Stimulated activated effector memory CD8-positive, alpha-beta T cell treated with anti-CD3 and anti-CD28 coated beads, Interleukin-12 subunit alpha, Interleukin-12 subunit beta, amount 100 ng/mL, for 72 hours (primary cell): ENCODE data around the gene CNTRL.
"Not testable (repeated sequence)": the region's sequence is repeated elsewhere in the genome, so short reads cannot be mapped to it uniquely, and the experiment has no call there.

Experiments used
- ATAC-seq: fragments of 150-1000 bp; cut with Tn5 transposase; 2 replicates; pipeline ENCODE4 v1.10.0; 2021
- DNase-seq, 2 donors: peaks; one replicate each; pipeline ENCODE4 v3.0.0; 2021 to 2022; ENCODE audit warnings: low spot score in 2 of 2
- H3K27ac Mint-ChIP-seq: one replicate; pipeline ENCODE4 v1.8.0; 2022; ENCODE audit warnings: mild to moderate bottlenecking, mixed read lengths
- H3K36me3 Mint-ChIP-seq: one replicate; pipeline ENCODE4 v1.8.0; 2022; ENCODE audit warnings: mild to moderate bottlenecking, mixed read lengths
- H3K4me1 Mint-ChIP-seq: one replicate; pipeline ENCODE4 v1.8.0; 2022; ENCODE audit warnings: mixed read lengths
- H3K4me3 Mint-ChIP-seq: one replicate; pipeline ENCODE4 v1.8.0; 2022; ENCODE audit warnings: mild to moderate bottlenecking, mixed read lengths
- H3K9me3 Mint-ChIP-seq: one replicate; pipeline ENCODE4 v1.8.0; 2022; ENCODE audit warnings: mixed read lengths

The CNTRL gene

GRCh38 chr9:121095057-121095456 is 20.3 kb downstream of the CNTRL start:
- no peak for ATAC-seq
- H3K36me3 Mint-ChIP-seq: peaks cover 98% of the 10 kb centered on the region
- H3K4me3 Mint-ChIP-seq: no peak overlapping the region
- no peak for DNase-seq
- peaks cover 3% of the 10 kb centered on the region for H3K9me3 Mint-ChIP-seq
- no peak overlapping the region for H3K27ac Mint-ChIP-seq
- no peaks in the 10 kb centered on the region for H3K4me1 Mint-ChIP-seq

- no peak for DNase-seq
- Mint-ChIP-seq H3K36me3 (peaks cover 74% of the 10 kb centered on the region), H3K27ac (no peak overlapping the region)
These were observed 23.9 kb downstream of the CNTRL start for GRCh38 chr9:121098567-121099198.

DNA sequence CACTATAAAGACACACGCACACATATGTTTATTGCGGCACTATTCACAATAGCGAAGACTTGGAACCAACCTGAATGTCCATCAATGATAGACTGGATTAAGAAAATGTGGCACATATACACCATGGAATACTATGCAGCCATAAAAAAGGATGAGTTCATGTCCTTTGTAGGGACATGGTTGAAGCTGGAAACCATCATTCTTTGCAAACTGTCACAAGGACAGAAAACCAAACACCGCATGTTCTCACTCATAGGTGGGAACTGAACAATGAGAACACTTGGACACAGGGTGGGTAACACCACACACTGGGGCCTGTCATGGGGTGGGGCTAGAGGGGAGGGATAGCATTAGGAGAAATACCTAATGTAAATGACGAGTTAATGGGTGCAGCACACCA is 29.3 kb downstream of the CNTRL start:
- H3K9me3 Mint-ChIP-seq, H3K4me3 Mint-ChIP-seq, H3K27ac Mint-ChIP-seq, ATAC-seq, DNase-seq: not testable (repeated sequence)
- Mint-ChIP-seq H3K4me1 (peaks cover 22% of the 10 kb centered on the region), H3K36me3 (peaks cover 53% of the 10 kb centered on the region)

More at GRCh38 chr9:121098567-121099198, 23.9 kb downstream of the CNTRL start:
- no peak for ATAC-seq
- Mint-ChIP-seq H3K4me1 (no peaks in the 10 kb centered on the region), H3K9me3 (peaks cover 8% of the 10 kb centered on the region), H3K4me3 (no peak overlapping the region)

GRCh38 chr9:121105531-121105930 is 30.8 kb downstream of the CNTRL start:
- DNase-seq: no peak
- H3K36me3 Mint-ChIP-seq: peaks cover 48% of the 10 kb centered on the region
- peak overlapping the region; percentile 16 for H3K27ac Mint-ChIP-seq
- ATAC-seq: no peak
- peaks cover 5% of the 10 kb centered on the region for H3K9me3 Mint-ChIP-seq
- no peak overlapping the region for H3K4me3 Mint-ChIP-seq
- H3K4me1 Mint-ChIP-seq: peaks cover 22% of the 10 kb centered on the region

GRCh38 chr9:121107029-121107428 is 32.3 kb downstream of the CNTRL start:
- Mint-ChIP-seq H3K9me3 (no peaks in the 10 kb centered on the region), H3K27ac (peak overlapping the region; percentile 16), H3K36me3 (peaks cover 43% of the 10 kb centered on the region), H3K4me1 (peaks cover 22% of the 10 kb centered on the region), H3K4me3 (no peak overlapping the region)
- ATAC-seq (peak; percentile 55), DNase-seq (no peak)

GRCh38 chr9:121107881-121108280 is 33.1 kb downstream of the CNTRL start:
- H3K4me3 Mint-ChIP-seq: no peak overlapping the region
- H3K9me3 Mint-ChIP-seq: no peaks in the 10 kb centered on the region
- peaks cover 52% of the 10 kb centered on the region for H3K36me3 Mint-ChIP-seq
- peaks cover 22% of the 10 kb centered on the region for H3K4me1 Mint-ChIP-seq
- H3K27ac Mint-ChIP-seq: no peak overlapping the region
- DNase-seq: no peak
- no peak for ATAC-seq

DNA sequence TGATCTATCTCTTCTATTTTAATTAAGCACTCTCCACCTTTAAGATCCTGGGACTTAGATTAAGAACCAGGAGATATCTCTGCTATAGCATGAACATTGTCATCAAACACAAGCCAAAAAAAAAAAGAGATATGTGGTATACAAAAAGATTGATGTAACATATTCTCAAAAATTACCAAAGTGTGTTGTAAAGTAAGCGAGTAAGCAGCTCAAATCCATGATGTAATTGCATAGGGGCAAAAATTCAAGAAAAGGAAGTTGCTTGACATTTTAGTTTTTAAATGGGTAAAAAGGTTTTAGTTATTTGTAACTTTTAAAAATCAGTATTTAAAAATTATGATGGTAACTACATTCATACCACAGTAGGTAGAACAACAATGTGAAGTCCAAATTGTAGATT is 40.7 kb downstream of the CNTRL start:
- no peaks in the 10 kb centered on the region for H3K9me3 Mint-ChIP-seq
- H3K4me3 Mint-ChIP-seq: no peak overlapping the region
- no peak for ATAC-seq
- DNase-seq: no peak
- H3K27ac Mint-ChIP-seq: no peak overlapping the region
- peaks cover 80% of the 10 kb centered on the region for H3K36me3 Mint-ChIP-seq
- no peaks in the 10 kb centered on the region for H3K4me1 Mint-ChIP-seq

- DNase-seq: no peak
- H3K4me1 Mint-ChIP-seq: peaks cover 16% of the 10 kb centered on the region
- no peak overlapping the region for H3K27ac Mint-ChIP-seq
- ATAC-seq: no peak
- H3K4me3 Mint-ChIP-seq: no peak overlapping the region
- H3K9me3 Mint-ChIP-seq: no peaks in the 10 kb centered on the region
- peaks cover 80% of the 10 kb centered on the region for H3K36me3 Mint-ChIP-seq
These were observed 43.5 kb downstream of the CNTRL start for GRCh38 chr9:121118266-121118665.

DNA sequence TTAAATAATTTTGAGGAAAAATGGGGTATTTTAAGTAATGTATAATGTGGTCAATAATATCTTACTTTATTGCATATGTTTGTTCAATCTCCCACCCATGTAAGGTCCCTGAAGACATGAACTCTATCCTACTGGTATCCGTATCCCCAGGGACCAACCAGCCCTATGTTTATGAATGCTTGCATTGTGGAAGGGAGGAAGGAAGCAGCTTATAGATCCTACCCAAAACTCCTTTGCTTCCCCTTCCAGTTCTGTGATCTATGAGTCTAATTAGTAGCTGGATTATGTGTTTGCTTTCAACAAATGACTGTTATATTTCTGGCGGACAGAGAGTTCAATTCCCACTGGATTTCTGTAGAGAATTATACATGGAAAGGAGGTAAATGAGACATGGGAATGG is 45.6 kb downstream of the CNTRL start:
- Mint-ChIP-seq H3K36me3 (peaks cover 80% of the 10 kb centered on the region), H3K9me3 (no peaks in the 10 kb centered on the region), H3K4me1 (peaks cover 16% of the 10 kb centered on the region), H3K27ac (no peak overlapping the region), H3K4me3 (peak overlapping the region; percentile 75)
- no peak for ATAC-seq
- no peak for DNase-seq

DNA sequence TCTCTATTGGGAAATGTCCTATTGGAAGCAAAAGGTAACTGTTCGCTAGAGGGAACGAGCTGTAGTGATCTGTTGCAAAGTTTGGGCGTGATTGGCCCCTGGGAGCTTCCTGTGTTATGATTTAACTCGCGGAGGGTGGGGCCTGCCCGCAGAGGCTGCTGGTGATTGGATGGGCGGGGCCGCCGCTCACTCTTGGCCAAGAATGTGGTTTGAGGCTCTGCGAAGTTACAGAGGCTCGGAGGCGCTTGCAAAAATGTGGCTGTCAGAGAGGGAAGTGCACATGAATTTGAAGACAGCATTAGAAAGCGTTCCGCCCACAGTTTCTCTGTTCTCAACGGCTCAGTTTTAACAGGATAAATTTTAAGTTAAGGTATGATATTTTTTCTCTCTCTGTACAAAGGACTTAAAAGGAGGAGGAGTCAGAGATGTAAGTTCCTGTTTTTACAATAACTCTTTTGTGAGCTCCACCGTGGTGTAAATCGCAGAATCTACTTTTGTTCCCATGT is 46.9 kb downstream of the CNTRL start:
- peak; percentile 85 to 96 for DNase-seq
- Mint-ChIP-seq H3K4me3 (peak overlapping the region; percentile 75), H3K27ac (peak overlapping the region; percentile 85), H3K4me1 (peaks cover 22% of the 10 kb centered on the region), H3K9me3 (no peaks in the 10 kb centered on the region), H3K36me3 (peaks cover 78% of the 10 kb centered on the region)
- ATAC-seq: peak; percentile 100

- Mint-ChIP-seq H3K4me1 (peaks cover 22% of the 10 kb centered on the region), H3K36me3 (peaks cover 79% of the 10 kb centered on the region), H3K4me3 (peak overlapping the region; percentile 75), H3K9me3 (no peaks in the 10 kb centered on the region), H3K27ac (peak overlapping the region; percentile 85)
- ATAC-seq (no peak), DNase-seq (no peak)
These were observed 47.7 kb downstream of the CNTRL start for GRCh38 chr9:121122246-121123032.

GRCh38 chr9:121123816-121124535 is 49.2 kb downstream of the CNTRL start:
- H3K36me3 Mint-ChIP-seq: peaks cover 84% of the 10 kb centered on the region
- no peak overlapping the region for H3K4me3 Mint-ChIP-seq
- no peaks in the 10 kb centered on the region for H3K9me3 Mint-ChIP-seq
- DNase-seq (no peak), ATAC-seq (no peak)
- H3K27ac Mint-ChIP-seq: no peak overlapping the region
- H3K4me1 Mint-ChIP-seq: peaks cover 26% of the 10 kb centered on the region

GRCh38 chr9:121125590-121125989 is 50.8 kb downstream of the CNTRL start:
- Mint-ChIP-seq H3K9me3 (no peaks in the 10 kb centered on the region), H3K36me3 (peaks cover 88% of the 10 kb centered on the region), H3K4me3 (no peak overlapping the region), H3K27ac (no peak overlapping the region), H3K4me1 (peaks cover 38% of the 10 kb centered on the region)
- DNase-seq: no peak
- no peak for ATAC-seq

- H3K4me1 Mint-ChIP-seq: peaks cover 52% of the 10 kb centered on the region
These were observed 54.6 kb downstream of the CNTRL start for GRCh38 chr9:121129384-121129783.

DNA sequence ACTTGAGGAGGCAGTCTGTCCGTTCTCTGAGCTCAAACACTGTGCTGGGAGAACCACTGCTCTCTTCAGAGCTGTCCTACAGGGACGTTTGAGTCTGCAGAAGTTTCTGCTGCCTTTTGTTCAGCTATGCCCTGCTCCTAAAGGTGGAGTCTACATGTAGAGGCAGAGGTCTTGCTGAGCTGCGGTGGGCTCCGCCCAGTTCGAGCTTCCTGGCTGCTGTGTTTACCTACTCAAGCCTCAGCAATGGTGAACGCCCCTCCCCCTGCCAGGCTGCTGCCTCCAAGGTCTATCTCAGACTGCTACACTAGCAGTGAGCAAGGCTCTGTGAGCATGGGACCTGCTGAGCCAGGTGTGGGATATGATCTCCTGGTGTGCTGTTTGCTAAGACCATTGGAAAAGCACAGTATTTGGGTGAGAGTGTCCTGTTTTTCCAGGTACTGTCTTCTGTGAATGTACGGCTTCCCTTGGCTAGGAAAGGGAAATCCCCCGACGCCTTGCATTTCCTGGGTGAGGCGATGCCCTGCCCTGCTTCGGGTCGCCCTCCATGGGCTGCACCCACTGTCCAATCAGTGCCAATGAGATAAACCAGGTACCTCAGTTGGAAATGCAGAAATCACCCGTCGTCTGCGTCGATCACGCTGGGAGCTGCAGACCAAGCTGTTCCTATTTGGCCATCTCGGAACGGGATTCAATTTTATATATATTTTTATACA is 58.5 kb downstream of the CNTRL start:
- Mint-ChIP-seq H3K4me3 (peak overlapping the region; percentile 24), H3K27ac (peak overlapping the region; percentile 74), H3K36me3 (peaks cover 80% of the 10 kb centered on the region), H3K4me1 (peaks cover 46% of the 10 kb centered on the region), H3K9me3 (no peaks in the 10 kb centered on the region)
- DNase-seq (peak; percentile 9 to 57), ATAC-seq (peak; percentile 74)

More at GRCh38 chr9:121129384-121129783, 54.6 kb downstream of the CNTRL start:
- not testable (repeated sequence) for H3K27ac Mint-ChIP-seq, ATAC-seq, DNase-seq, H3K9me3 Mint-ChIP-seq, H3K4me3 Mint-ChIP-seq
- peaks cover 80% of the 10 kb centered on the region for H3K36me3 Mint-ChIP-seq
